RKO (cell line): ENCODE results near the gene POLD1.
"Not testable (repeated sequence)": the region's sequence is repeated elsewhere in the genome, so short reads cannot be mapped to it uniquely, and the experiment has no call there.

ENCODE experiments used
- DNase-seq: peaks from one replicate; pipeline ENCODE4 v3.0.0-alpha.2; 2016; ENCODE audit warnings: low spot score

The POLD1 gene

DNA sequence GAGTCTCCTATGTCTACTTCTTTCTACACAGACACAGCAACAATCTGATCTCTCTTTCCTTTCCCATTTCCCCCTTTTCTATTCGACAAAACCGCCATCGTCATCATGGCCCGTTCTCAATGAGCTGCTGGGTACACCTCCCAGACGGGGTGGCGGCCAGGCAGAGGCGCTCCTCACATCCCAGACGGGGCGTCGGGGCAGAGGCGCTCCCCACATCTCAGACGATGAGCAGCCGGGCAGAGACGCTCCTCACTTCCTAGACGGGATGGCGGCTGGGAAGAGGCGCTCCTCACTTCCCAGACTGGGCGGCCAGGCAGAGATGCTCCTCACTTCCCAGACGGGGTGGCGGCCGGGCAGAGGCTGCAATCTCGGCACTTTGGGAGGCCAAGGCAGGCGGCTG is 6.8 kb downstream of the POLD1 start:
- not testable (repeated sequence) for DNase-seq

GRCh38 chr19:50392759-50393158 is 8.6 kb downstream of the POLD1 start:
- no peak for DNase-seq

GRCh38 chr19:50393589-50393988 is 9.4 kb downstream of the POLD1 start:
- no peak for DNase-seq

- no peak for DNase-seq
Measured at GRCh38 chr19:50394017-50394416, 9.9 kb downstream of the POLD1 start.

- no peak for DNase-seq
Measured at GRCh38 chr19:50398675-50399367, 14.7 kb downstream of the POLD1 start.

GRCh38 chr19:50399368-50399745 is 15.2 kb downstream of the POLD1 start:
- DNase-seq = no peak

DNA sequence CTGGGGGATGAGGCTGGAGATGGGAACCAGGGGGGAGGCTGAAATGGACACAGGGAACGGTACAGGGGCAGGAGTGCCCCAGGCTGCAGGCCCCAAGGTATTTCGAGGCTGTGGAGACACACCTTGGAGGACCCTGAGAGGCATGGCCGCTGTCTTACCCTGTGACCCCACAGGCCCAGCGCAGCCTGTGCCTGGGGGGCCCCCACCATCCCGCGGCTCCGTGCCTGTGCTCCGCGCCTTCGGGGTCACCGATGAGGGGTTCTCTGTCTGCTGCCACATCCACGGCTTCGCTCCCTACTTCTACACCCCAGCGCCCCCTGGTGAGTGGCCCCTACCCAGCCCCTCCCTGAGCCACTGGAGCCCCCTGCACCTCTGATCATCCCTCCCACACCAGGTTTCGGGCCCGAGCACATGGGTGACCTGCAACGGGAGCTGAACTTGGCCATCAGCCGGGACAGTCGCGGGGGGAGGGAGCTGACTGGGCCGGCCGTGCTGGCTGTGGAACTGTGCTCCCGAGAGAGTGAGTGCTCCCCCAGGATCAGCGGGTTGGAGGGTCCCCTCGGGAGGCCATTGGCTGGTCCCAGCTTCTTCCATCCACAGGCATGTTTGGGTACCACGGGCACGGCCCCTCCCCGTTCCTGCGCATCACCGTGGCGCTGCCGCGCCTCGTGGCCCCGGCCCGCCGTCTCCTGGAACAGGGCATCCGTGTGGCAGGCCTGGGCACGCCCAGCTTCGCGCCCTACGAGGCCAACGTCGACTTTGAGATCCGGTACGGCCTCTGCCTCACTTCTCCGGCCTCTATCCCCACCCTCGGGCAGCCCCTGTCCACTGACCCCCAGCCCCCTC is 17.7 kb downstream of the POLD1 start:
- DNase-seq = no peak

- no peak for DNase-seq
Measured at GRCh38 chr19:50402544-50403301, 18.6 kb downstream of the POLD1 start.

- no peak for DNase-seq
Measured at GRCh38 chr19:50406156-50406820, 22.1 kb downstream of the POLD1 start.

GRCh38 chr19:50406829-50407228 is 22.7 kb downstream of the POLD1 start:
- DNase-seq = no peak

- no peak for DNase-seq
Measured at GRCh38 chr19:50409347-50409746, 25.2 kb downstream of the POLD1 start.

GRCh38 chr19:50410109-50410508 is 26.0 kb downstream of the POLD1 start:
- no peak for DNase-seq

- DNase-seq = no peak
Measured at GRCh38 chr19:50412419-50412818, 28.3 kb downstream of the POLD1 start.

DNA sequence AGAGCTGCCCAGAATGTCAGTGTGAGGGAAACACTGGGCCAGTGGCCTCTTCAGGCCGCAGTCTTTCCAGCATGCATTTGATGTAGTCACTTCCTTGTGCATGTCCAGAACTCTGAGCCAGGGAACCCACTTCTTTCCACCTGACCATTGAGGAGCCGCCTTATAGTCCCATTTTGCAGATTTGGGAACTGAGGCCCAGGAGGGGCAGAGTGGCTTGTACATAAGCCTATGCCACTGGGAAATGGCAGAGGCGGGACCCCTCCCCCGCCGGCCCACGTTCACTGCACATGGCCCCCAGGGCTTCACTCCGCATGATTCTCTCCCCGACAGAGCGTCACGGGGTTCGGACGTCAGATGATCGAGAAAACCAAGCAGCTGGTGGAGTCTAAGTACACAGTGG is 28.9 kb downstream of the POLD1 start:
- no peak for DNase-seq

DNA sequence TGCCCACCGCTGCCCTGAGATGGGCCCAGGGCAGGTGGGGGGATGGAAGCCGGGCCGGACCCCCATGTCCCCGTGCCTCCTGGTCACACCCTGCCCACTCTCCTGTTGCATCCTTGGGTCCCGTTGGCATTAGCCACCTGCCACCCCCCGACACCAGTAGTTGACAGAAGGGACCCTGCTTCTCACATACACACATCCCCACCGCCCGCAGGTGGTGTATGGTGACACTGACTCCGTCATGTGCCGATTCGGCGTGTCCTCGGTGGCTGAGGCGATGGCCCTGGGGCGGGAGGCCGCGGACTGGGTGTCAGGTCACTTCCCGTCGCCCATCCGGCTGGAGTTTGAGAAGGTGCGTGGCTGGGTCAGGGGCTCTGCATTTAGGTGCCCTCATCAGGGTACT is 29.4 kb downstream of the POLD1 start:
- no peak for DNase-seq

GRCh38 chr19:50414864-50415660 is 30.9 kb downstream of the POLD1 start:
- DNase-seq = no peak

DNA sequence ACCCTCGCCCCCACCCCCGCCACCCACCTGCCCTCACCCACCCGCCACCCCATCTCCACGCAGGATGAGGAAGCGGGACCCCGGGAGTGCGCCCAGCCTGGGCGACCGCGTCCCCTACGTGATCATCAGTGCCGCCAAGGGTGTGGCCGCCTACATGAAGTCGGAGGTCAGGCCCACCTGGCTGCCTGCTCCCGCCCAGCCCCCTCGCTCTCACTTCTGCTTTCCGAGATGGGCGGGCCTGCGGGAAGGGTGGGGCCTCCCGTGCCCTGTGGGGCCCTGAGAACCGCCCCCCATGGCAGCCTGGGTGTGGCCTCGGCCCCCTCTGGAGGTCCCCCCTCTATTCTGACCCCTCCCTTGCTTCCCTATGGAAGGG is 31.5 kb downstream of the POLD1 start:
- DNase-seq = no peak

DNA sequence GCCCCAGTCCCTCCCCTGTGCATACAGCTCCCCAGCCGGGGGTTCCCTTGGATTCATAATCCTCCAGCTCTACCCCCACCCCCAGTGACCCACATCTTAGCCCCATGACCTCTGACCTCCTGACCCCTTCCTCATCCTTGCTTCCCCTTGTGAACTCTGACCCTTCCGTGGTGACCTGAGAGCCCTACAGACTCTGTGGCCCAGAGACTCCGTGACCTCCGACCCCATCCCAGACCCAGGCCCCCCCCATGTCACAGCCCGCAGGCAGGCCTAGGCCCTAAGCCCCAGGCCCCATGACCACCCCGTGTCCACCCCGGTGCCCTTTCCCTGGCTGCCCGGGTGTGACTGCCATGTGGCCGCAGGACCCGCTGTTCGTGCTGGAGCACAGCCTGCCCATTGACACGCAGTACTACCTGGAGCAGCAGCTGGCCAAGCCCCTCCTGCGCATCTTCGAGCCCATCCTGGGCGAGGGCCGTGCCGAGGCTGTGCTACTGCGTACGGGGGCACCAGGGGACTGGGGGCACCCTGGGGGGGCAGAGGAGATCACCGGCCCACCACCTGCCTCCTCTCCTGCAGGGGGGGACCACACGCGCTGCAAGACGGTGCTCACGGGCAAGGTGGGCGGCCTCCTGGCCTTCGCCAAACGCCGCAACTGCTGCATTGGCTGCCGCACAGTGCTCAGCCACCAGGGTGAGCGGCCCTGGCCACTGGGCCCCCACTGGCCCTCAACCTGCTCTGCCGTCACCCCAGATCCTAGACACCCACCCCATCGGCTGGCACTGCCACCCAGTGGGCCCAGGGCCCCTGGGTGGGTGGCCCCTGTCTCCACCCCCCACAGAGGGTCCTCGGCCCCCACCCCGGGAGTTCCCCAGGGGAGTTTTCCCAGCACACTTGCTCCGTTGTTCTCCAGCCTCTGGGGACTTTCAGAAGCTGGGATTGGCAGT is 32.2 kb downstream of the POLD1 start:
- no peak for DNase-seq

GRCh38 chr19:50417111-50418081 is 33.2 kb downstream of the POLD1 start:
- no peak for DNase-seq
